Skin of body (tissue), 2 donors: ENCODE data around the gene ERAP2. TPM values are rescaled to one million over a fixed set of nuclear protein-coding genes. Genes with fewer than 3 reads are reported as not detected.
A peak's percentile ranks its signal among the peaks of the same experiment; 100 is the strongest.

Source experiments
- DNase-seq: peaks from one replicate; lab custom pipeline; 2025; lab: John Stamatoyannopoulos, UW
- total RNA-seq: library from RNA; depleted of rRNA; stranded (reverse); fragments of >200 nt; gene quantifications from one replicate; pipeline ENCODE4 v1.2.3, GENCODE V29; 2014

The ERAP2 gene
- total RNA-seq, 1 donor from 2014 or later: 2.2 TPM

DNA sequence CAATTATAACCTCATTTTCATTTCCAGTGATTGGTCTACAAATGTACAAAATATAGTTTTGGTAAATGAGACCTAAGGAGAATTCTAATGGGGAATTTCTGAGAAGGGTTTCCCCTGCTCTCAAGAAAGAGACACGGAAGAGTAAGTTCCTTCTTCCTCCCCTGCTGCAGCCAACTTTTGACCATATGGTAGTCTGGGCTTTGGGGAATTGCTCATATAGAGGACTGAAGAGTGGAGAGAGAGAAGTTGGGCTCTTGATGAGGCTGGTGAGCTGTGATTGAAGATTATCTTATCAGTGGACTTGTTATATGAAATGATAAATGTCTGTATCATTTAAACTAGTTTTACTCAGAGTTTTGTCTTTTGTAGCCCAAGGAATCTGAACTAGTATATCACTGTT is 55.3 kb downstream of the ERAP2 start:
- DNase-seq: no peak

DNA sequence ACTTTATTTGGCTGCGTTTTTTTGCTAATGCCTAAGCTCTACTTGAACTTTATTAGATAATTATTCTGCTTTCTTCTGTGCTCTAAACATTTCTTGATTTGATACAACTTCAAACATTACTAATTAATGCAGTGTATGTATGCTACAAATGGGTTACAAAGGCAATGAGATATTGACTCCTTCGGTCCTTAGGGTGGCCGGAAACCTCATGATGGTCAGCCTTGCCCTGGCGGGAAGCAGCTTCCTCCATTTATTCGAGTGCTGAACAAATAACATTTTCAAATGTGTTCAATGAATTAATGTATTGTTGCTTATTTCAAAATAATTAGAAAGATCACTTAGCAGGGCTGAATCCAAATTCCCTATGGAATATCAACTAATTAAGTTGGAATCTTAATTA is 55.7 kb downstream of the ERAP2 start:
- no peak for DNase-seq

DNA sequence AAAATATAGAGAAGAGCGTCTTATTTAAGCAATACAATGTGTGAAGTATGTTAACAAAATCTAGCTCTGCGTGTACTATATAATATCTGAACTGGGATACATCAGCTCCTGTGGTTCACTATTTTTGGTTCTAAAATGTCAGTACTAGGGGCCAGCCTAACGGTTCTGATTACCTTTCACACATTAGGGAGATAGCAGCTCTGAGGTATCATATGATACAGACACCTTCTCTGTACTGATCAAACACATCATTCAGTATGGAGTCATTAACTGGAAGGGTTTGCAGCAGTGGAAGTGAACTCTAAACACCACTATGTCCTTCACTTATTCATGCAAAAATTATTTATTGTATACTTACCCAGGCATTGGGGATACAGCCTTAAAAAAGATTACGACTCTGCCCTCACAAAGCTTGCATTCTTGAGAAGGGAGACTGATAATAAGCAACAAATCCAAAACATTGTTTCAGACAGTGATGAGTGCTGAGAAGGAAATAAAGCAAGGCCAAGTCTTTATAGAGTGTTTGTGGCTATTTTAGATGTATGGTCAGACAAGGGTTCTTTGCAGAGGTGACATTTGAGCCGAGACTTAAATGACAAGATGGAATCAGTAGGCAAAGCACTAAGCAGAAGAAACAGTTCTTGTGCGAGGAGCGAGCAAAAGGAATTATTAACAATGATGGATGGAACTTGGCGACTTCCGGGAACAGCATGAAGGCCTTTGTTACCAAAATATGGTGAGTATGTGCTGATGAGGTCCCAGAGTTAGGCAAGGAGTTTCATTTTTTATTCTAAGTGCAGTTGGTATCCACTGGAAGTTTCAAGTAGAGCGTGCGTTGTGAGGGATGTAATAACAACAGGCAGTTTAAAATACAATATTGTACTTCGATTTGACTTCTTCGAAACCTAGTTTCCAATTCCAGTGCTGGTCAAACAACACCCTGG is 57.7 kb downstream of the ERAP2 start:
- DNase-seq: peak; percentile 84

DNA sequence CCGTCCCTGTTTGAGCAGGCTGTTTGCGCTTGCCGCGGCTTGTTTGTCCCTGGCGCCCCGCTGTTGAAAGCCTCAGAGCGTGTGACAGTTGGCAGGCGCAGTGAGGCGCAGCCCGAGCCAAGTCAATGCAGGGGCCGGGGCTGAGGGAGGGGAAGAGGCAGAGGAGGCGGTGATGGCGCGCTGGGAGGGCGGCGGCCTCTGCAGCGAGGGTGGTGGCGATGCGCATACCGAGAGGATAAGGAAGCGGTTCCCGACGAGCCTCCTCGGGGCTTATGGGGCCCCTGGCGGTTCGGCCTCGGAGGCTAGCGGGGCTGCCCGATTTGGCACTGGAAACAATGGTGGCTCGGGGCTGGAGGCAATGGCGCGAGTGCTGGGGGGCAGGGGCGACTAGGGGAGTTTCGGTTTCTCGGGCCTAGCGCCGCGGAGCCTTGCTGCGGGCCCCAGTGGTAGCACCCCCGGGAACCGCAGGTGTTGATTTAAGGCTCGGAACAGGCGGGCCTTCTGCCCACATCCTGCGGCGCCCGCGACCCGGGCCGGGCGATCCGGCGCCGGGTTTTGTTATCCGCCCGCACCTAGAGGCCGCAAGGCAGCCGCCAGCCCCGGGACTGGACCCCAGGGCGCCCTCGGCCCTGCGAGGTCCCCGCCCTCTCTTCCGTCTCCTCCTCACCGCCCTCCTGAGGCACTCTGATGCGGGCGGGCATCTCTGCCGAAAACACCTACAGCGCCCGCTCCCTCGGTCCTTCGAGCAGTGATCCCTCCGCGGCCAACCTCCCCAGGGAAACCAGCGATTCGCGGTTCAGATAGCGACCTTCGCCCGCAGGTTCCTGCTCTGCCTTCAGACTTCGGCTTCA is 58.6 kb downstream of the ERAP2 start:
- DNase-seq: peak; percentile 84

DNA sequence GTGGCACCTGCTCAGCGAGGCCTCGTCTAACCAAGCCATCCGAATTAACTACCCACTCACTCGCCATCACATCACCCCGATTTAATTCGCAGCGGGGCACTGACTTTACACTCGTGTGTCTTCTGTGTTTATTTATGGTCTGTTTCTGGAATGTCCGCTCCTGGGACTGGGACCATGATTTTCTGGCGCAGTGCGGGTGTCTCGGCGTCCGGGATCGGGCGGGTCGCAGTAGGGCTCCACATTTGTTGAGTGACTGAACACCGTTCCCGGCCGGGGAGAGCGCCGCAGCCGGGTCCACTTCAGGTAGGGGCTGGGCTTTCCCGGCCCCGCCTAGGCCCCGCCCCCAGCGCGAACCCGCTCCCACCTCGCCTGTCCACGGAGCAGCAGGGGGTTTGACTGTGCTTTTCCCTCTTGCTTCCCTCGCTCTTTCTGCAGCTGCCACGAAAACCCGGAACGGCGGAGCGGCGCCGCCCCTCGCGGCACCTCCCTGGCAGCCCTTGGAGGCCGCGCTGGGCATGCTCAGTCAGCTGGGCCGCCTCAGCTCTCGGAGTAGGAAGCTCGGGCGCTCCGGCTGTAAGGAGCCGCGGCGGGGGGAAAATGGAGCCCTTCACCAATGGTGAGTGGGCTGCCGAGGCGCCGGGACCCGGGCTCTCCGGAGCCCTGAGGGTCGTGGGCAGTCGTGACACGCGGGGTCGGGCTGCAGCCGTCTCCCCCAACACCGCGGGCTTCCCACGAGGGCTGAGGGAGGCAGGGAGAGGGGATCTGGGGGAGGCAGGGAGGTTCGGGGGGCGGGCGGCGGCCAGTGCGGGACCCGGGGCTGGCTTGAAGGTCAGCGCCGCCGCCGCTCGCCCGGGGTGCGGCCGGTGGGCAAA is 59.5 kb downstream of the ERAP2 start, which contains the start of gene LNPEP:
Gene LNPEP, plus strand, starts transcription at position 522 of the 872 bp plus-strand sequence. Its CDS starts 76 bp downstream, at position 598.
- DNase-seq: peak; percentile 97

DNA sequence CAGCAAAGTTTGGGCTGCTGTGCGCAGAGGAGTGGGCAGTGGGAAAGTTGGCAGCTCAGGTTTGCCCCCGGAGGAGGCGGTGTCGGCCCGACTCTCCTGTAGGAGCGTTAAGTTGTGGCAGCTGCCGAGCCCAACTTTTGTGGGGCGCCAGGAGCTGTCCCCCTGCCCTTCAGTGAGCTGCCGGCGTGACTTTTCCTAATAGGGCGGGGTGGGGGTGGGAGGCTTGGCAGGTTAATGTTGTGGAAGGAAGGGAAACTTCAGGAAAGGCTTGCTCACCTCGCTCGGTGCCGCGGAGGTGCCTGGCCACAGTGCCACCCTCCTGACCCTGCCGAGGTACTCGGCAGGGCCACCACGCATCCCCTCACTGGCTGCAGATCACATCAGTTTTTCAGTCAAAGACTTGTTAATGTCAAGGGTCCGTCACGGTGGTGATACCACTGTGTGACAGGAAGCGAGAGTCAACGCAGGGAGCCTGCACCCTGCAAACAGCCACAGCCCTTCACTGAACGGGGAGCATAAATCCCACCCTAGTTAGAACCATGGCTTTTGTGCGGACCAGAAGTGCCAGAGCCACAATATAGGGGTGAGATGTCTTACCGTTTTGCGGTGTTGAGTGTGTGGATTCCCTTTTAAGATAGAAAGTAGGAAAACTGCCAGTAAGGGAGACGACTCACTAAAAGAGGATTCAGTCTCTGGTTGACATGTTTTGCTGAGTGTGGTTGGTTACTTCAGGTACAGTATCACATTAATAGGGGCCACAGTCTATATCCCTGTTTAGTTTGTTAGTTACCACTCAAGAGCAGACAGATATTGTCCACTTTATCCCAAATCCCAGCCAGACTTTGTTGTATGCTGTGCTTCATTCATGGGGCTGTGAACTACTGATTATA is 60.4 kb downstream of the ERAP2 start:
- peak; percentile 6 for DNase-seq

DNA sequence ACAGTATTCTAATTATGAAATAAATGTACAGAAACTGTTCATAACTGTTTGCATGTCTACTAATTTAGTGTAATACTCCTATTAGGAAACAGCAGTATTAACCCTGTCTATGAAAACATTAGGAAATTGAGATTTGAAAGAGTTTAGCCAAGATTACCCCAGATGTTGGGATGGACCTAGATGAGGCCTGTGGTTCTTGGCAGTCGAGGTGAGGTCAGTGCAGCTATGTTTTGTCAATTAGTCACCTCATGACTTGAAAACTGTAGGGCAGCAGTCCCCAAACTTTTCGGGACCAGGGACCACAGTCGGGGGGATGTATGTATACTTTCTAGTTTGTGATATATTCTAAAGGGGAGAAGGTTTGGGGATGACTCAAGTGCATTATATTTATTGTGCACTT is 64.3 kb downstream of the ERAP2 start:
- no peak for DNase-seq

DNA sequence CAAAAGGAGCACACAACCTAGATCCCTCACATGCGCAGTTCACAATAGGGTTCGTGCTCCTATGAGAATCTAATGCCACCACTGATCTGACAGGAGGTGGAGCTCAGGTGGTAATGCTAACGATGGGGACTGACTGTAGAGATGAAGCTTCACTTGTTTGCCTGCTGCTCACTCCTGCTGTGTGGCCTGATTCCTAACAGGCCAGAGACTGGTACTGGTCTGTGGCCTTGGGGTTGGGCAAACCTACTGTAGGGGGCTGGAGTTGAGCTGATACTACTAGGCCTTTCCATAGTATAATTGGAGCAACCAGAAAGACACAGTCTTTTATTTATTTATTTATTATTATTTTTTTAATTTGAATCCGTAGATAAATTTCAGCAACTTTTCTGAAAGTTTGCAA is 64.8 kb downstream of the ERAP2 start:
- no peak for DNase-seq

DNA sequence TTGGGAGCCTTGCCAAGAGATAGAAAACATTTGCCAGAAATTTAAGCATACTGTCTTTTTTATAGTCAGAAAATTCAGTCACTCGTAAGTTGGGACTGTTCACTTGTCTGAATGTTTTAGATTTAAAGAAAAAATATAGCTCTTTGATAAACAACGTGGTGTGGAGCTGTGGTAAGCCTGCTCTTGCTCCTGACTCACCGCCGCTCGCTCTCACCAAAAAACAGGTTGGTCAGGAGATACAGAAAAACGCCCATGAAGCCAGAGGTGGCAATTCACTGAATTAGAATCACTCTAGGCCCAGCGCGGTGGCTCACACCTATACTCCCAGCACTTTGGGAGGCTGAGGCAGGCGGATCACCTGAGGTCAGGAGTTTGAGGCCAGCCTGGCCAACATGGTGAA is 65.8 kb downstream of the ERAP2 start:
- DNase-seq: no peak

DNA sequence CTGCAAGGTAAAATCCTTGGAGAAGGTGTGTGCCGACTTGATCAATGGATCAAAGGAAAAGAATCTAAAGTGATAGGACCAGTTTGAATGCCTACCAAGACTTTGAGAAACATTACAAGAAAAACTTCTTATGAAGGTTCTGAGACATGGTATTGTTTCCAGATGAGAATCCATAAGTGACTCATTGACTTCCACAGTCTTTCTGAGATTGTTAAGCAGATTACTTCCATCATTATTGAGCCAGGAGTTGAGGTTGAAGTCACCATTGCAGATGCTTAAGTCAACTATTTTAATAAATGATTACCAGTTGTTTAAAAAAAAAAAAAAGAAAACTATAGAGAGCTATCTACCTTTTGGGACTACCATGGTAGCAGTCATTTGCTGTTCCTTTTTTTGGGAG is 66.6 kb downstream of the ERAP2 start:
- no peak for DNase-seq

DNA sequence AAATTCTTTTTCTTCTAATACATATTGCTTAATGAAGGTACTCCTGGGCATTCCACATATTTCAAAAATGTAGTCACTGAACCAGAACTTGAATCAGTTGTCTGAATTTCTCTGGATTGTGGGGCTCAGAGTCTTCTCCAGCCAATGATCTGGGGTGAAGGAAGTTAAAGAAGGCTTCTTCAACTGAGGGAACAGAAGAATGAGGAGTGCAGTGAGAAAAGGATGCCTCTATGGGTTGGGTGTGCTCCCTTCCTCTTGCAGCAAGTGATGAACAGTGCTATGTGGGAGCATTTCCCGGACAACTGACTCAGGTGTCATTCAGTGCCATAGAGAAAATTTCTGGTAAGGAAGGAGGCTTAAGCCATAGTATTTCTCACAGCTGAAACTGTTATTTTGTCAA is 67.5 kb downstream of the ERAP2 start:
- no peak for DNase-seq

DNA sequence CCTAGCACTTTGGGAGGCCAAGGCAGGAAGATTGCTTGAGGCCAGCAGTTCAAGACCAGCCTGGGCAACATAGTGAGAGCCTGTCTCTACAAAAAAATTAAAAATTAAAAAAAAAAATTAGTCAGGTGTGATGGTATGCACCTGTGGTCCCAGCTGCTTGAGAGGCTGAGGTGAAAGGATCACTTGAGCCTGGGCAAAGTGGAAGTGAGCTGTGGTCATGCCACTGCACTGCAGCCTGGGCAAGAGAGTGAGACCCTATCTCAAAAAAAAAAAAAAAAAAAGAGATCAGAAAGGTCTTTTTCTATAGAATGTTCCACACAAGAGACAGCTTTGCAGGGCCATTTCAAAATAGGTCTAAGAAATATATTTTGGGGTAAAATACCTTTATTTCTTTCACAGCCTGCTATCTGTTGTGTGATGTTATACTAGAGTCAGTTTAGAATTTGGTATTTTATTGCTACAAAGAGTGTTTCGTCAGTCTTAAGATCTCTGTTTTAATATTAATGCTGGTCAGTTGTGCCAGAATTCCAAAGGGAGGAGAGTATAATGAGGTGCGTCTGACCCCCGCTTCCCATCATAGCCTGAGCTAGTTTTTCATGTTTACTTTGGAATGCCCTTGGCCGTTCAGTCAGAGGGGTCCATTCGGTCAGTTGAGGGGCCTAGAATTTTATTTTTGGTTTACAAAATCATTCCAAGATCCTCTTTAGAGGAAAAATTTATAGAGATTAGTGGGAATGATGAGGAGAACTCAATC is 69.0 kb downstream of the ERAP2 start:
- no peak for DNase-seq

DNA sequence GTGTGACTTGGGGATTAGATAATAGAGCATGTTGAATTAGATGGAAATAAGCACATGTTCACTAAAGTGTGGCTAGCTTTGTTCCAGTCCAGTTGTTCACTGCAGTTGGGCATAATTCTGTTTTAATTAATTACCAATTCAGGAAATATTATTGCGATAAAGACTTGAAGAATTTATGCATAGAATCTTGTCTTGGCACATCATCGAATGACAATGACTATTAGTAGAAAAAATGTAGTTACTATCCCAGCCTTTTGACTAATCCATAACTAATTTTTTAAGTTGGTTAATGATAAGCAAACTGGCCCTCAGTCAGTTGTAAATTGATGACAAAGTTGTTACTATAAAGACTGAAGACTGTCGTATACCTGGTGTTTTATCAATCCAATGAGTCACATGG is 70.1 kb downstream of the ERAP2 start:
- no peak for DNase-seq

DNA sequence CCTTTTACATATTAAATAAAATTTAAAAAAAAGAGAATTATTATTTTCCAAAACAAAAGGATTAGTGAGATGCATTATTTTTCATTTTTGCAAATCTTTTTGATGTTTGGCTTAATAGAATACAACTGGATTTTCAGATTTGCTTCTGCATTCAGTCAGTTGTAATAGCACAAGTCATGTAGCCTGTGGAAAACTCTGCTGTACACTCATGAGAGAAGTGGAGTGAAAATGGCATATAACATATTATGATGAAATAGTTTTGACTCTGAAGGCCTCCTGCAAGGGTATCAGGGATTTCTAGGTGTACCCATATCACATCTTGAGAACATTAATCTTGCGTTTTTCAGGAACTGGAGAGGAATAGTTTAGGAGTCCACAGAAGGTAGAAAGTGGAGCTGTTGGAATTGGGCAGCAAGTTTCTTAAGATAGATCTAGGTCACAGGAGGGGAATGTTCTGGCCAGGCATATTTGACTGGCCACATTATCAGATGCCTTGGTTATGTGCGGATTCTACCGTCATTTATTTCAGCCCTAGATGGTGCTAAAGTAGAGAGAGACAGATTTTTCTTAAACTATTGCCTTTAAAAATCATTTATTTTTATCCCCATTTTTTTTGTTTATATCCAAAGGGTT is 75.9 kb downstream of the ERAP2 start:
- DNase-seq: no peak

DNA sequence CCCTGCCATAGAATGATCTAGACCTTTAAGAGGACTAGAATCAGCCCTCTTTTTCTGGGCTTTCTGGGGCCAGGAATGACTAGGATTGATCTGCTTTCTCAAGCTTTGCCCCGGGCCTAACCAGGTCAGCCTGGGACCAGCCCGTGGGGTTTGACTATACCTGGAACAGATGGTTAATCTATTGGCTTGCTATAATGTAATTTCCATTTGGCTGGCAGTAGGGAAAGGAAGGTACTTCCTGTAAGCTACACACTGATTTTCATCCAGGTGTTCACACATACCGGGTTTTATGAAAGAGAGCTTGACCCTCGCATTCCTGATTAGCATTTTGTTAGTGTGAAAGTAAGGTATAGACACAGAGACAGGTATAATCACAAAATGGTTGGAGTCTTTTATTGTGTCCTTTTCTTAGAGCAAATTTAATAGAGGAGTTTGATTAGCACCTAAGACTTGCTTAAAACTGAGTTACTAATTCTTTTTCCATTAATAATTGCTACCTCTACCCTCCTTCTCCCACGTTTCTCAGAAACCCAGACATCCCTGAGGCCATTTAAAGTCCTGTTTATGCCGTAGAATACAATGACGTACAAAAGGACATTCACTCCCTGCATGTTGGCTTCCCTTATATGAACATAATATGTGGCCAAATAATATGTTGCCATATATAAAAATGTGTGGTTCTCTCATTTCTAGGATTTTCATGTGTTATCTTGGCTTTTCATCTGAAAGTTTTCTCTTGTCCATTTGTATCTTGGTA is 76.9 kb downstream of the ERAP2 start:
- no peak for DNase-seq

DNA sequence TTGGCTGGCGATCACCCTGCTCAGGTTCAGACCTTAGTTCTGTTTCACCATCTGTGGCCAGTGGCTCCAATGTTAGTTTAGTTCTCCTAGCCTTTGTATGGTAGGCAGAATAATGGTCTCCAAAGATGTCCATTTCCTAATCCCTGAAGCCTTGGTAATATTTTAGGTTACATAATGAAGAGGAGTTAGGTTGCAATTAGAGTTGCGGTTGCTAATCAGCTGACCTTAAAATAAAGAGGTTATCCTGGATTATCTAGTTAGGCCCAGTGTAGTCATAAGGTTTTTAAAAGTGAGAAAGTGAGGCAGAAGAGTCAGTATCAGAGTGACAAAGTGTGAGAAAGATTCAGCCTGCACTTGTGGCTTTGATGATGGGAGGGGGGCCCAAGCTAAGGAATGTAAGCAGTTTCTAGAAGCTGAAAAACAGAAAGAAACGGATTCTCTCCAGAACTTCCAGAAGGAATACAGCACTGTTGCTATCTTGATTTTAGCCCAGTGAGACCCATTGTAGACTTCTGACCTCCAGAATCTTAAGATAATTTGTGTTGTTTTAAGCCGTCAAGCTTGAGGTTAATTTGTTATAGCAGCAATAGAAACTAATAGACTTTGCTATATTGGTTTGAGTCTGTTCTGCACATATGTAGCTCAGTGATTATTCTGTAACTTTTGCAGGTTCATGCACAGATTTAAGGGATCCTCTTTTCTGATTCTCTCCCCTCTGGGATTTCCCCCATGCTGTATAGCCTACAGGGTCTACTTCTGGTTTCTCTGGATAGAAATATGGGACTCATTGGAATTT is 81.2 kb downstream of the ERAP2 start:
- DNase-seq: no peak

DNA sequence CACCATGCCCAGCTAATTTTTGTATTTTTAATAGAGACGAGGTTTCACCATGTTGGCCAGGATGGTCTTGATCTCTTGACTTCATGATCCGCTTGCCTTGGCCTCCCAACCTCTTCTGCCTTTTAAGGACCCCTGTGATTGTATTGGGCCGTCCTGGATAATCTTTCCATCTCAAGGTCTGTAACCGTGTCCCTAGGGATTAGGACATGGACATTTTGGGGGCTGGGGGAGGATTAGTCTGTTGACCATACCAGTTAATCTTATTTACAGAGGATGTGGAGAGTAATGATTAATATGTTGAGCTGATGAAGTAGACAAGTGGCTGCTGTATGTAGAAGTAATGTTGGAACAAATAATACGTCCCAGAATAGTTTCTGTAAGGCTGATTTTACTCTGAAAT is 82.7 kb downstream of the ERAP2 start:
- DNase-seq: no peak
